HEK293 (cell line): ENCODE results near the gene HEXIM1.

Source experiments
- CTCF ChIP-seq: fragments of 450-650 bp; formaldehyde crosslinking; IDR thresholded peaks from 2 replicates; pipeline ENCODE4 v1.5.1; 2016; ENCODE audit warnings: missing biosample characterization, missing genetic modification characterization
- HIC1 ChIP-seq: fragments of 450-650 bp; formaldehyde crosslinking; IDR thresholded peaks from 2 replicates; pipeline ENCODE4 v1.5.1; 2016; ENCODE audit warnings: missing biosample characterization, missing genetic modification characterization
- PBX3 ChIP-seq: sonication (generic); formaldehyde crosslinking; IDR thresholded peaks from 2 replicates; pipeline ENCODE4 v1.8.1; 2022; ENCODE audit warnings: mild to moderate bottlenecking, moderate library complexity, missing genetic modification reagents
- SALL2 ChIP-seq: fragments of 450-650 bp; formaldehyde crosslinking; IDR thresholded peaks from 2 replicates; pipeline ENCODE4 v1.5.0; 2017; ENCODE audit warnings: missing biosample characterization, mild to moderate bottlenecking, missing genetic modification characterization, borderline replicate concordance
- ZNF112 ChIP-seq: fragments of 450-650 bp; formaldehyde crosslinking; IDR thresholded peaks from 2 replicates; pipeline ENCODE4 v1.5.0; 2017; ENCODE audit warnings: missing biosample characterization, missing genetic modification characterization
- ZNF830 ChIP-seq: fragments of 450-650 bp; IDR thresholded peaks from 2 replicates; pipeline ENCODE4 v1.5.0; 2018; ENCODE audit warnings: missing biosample characterization, missing genetic modification characterization, low read depth, mild to moderate bottlenecking, moderate library complexity
- TF ChIP-seq, protein P1 (sequence below): fragments of 450-650 bp; IDR thresholded peaks from 2 replicates; pipeline ENCODE4 v1.5.1; 2018; ENCODE audit warnings: missing biosample characterization, missing genetic modification characterization
- TF ChIP-seq, protein P2 (sequence below): fragments of 450-650 bp; formaldehyde crosslinking; IDR thresholded peaks from 2 replicates; pipeline ENCODE4 v1.5.1; 2016; ENCODE audit warnings: missing biosample characterization, missing genetic modification characterization, low read depth

DNA sequence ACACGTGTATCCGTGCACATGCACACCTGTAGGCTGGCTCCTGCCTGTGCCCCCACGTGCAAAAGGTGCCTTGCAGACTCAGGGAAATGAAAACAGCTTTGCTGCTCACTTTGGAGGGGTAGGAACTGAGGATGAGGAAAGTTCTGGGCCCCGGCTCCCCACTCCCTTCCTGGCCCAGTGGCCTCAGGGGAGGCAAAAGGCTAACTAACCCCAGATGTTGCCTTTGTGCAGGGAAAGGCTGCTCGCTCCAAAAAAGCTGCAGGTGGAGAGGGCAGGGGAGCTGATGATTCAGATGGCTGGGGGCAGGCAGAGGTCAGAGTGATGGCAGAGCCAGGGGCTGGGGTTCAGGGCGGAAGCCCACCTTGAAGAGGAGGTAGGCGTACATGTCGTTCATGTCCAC, 28.3 kb upstream of the HEXIM1 start:
- TF ChIP-seq, protein P1, sequence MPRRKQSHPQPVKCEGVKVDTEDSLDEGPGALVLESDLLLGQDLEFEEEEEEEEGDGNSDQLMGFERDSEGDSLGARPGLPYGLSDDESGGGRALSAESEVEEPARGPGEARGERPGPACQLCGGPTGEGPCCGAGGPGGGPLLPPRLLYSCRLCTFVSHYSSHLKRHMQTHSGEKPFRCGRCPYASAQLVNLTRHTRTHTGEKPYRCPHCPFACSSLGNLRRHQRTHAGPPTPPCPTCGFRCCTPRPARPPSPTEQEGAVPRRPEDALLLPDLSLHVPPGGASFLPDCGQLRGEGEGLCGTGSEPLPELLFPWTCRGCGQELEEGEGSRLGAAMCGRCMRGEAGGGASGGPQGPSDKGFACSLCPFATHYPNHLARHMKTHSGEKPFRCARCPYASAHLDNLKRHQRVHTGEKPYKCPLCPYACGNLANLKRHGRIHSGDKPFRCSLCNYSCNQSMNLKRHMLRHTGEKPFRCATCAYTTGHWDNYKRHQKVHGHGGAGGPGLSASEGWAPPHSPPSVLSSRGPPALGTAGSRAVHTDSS (tag by site-specific recombination) = no peak
- TF ChIP-seq CTCF (no peak), SALL2 (tag by site-specific recombination) (no peak), ZNF830 (tag by site-specific recombination) (no peak), ZNF112 (no peak), HIC1 (tag by site-specific recombination) (no peak), PBX3 (no peak)
- TF ChIP-seq, protein P2, sequence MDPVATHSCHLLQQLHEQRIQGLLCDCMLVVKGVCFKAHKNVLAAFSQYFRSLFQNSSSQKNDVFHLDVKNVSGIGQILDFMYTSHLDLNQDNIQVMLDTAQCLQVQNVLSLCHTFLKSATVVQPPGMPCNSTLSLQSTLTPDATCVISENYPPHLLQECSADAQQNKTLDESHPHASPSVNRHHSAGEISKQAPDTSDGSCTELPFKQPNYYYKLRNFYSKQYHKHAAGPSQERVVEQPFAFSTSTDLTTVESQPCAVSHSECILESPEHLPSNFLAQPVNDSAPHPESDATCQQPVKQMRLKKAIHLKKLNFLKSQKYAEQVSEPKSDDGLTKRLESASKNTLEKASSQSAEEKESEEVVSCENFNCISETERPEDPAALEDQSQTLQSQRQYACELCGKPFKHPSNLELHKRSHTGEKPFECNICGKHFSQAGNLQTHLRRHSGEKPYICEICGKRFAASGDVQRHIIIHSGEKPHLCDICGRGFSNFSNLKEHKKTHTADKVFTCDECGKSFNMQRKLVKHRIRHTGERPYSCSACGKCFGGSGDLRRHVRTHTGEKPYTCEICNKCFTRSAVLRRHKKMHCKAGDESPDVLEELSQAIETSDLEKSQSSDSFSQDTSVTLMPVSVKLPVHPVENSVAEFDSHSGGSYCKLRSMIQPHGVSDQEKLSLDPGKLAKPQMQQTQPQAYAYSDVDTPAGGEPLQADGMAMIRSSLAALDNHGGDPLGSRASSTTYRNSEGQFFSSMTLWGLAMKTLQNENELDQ (tag by site-specific recombination) = no peak
